Measurements from ENCODE around the gene KIF12.

KIF12 gene

DNA sequence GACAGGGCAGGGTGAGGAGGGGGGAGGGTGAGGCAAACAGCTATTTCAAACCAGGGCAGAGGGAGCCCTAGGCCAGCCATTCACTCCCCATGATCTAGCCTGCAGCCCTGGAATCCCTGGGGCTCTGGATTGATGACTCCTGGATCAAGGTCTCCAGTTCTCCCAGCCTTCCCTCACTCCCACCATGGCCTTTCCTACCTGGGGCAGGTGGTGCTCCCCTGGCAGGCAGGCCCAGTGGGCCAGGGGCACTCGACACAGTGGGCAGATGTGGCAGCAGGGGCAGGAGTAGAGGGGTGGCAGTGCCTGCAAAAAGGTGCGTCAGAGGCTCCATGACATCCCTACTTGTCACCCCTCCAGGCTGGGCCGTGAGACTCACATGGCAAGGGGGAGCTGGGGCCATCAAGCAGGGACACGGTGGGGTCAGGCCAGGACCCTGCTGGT lies 6.0 kb downstream of the KIF12 start:
- Histone ChIP-seq H3K27ac (no peak overlapping the region), H3K4me3 (ENCODE audit: low read depth in 1 of 2, low read length in 1 of 2) (no peak overlapping the region), H3K36me3 (no peaks in the 10 kb centered on the region), H3K27me3 (peaks cover 28% of the 10 kb centered on the region), H3K9me3 (no peaks in the 10 kb centered on the region), H3K4me1 (ENCODE audit: control insufficient read depth in 1 of 2, insufficient read depth in 1 of 2, low read depth in 1 of 2, low read length in 1 of 2) (peaks cover 0 to 3% of the 10 kb centered on the region in 2 experiments)
- TF ChIP-seq, protein P1, sequence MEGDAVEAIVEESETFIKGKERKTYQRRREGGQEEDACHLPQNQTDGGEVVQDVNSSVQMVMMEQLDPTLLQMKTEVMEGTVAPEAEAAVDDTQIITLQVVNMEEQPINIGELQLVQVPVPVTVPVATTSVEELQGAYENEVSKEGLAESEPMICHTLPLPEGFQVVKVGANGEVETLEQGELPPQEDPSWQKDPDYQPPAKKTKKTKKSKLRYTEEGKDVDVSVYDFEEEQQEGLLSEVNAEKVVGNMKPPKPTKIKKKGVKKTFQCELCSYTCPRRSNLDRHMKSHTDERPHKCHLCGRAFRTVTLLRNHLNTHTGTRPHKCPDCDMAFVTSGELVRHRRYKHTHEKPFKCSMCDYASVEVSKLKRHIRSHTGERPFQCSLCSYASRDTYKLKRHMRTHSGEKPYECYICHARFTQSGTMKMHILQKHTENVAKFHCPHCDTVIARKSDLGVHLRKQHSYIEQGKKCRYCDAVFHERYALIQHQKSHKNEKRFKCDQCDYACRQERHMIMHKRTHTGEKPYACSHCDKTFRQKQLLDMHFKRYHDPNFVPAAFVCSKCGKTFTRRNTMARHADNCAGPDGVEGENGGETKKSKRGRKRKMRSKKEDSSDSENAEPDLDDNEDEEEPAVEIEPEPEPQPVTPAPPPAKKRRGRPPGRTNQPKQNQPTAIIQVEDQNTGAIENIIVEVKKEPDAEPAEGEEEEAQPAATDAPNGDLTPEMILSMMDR (IDR thresholded peaks at IDR 0.05) = no peak

DNA sequence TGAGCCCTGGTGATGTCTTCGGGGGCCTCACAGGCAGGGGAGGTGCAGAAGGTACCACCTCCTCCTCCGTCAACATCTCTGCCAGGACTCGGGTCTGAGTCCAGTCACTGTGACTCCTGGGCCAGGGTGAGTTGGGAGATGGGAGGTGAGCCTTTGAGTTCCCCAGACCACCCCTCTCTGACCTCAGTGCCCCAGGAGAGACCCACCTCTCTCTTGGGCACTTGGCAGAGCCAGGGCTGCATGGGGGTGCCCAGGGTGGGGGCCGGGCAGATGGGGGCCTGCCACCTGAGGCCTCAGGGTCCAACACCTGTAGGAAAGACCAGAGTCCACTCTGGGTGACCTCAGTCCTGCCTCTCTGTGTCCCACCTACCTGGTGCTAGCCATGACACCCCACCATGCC lies 6.8 kb downstream of the KIF12 start:
- no peak overlapping the region for H3K4me3 ChIP-seq (ENCODE audit: low read depth in 1 of 2, low read length in 1 of 2)
- H3K36me3 ChIP-seq = no peaks in the 10 kb centered on the region
- H3K27me3 ChIP-seq = peaks cover 21% of the 10 kb centered on the region

DNA sequence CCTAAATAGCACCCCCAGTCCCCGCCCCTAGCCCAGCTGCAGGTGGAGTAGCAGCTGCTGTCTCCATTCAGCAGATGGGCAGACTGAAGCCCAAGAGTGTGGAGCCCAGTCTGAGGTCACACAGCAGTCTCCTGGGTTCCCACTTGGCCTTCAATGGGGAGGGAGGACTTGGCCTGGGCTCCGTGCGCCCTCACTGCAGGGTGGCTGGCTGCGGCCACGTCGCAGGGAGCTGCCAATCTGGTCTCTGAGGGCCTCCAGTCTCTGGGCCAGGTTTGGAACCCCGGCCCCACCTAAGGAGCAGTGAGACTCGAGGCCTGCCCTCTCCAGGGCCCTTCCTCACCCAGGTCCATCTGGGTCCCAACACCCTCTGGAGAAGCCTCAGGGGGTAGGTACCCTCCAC lies 7.4 kb downstream of the KIF12 start:
- H3K4me1 ChIP-seq (ENCODE audit: control insufficient read depth in 1 of 2, insufficient read depth in 1 of 2, low read depth in 1 of 2, low read length in 1 of 2) = no peaks in the 10 kb centered on the region
- no peak overlapping the region for H3K27ac ChIP-seq
- TF ChIP-seq, protein P1 (IDR thresholded peaks at IDR 0.05) = no peak
- H3K4me3 ChIP-seq (ENCODE audit: low read depth in 1 of 2, low read length in 1 of 2) = no peak overlapping the region
- H3K27me3 ChIP-seq = peaks cover 14% of the 10 kb centered on the region
- no peaks in the 10 kb centered on the region for H3K9me3 ChIP-seq
- H3K36me3 ChIP-seq = no peaks in the 10 kb centered on the region

More for the DNA sequence above, 6.8 kb downstream of the KIF12 start:
- H3K27ac ChIP-seq = no peak overlapping the region
- H3K9me3 ChIP-seq = no peaks in the 10 kb centered on the region
- H3K4me1 ChIP-seq (ENCODE audit: control insufficient read depth in 1 of 2, insufficient read depth in 1 of 2, low read depth in 1 of 2, low read length in 1 of 2) = no peaks in the 10 kb centered on the region
- TF ChIP-seq, protein P1 (IDR thresholded peaks at IDR 0.05) = no peak

DNA sequence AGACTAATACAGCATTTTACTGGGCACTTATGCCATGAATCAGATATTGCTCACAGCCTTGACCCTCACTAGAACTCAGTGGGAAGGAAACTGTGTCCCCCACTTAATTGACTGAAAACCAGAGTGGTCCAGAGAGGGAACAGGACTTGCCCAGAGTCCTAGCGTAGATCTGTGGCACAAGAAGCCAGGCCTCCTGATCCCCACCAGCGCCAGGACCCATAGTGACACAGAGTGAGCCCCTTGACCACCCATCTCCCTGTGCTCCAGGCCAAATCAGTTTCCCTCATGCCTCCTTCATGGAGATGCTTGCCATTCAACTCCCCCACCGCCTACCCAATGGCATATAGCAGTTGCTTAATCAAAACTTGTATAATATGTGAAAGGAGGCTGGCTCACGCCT lies 8.3 kb downstream of the KIF12 start:
- TF ChIP-seq, protein P1 (IDR thresholded peaks at IDR 0.05) = no peak

DNA sequence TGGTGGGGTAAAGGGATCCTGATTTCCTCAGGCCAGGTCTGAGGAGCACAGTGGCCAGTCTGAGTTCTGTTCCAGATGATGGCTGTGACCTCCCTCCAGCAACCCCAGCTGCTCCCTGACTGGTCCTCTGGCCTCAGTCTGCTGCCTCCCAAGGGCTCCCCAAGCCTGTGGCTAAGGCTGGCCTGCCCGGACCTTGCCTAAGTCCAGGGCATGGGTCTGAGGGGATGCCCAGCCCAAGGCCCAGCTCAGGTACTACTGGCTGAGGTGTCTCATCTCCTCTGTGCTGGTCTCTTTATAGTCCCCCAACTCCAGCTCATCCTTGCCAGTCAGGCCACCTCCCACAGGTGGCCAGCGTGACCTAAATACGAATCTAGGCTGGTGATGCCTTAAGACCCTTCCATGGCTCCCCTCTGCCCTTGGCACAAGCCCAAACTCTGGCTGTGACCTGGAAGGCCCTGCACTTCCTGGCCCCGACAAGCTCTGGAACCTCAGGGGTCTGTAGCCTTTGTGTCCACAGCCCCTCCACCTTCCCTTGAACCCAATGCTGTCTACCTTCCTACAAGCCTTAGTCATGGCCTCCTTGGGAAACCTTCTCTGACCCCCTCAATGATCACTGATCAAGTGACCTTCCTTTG lies 9.8 kb downstream of the KIF12 start:
- Histone ChIP-seq H3K9me3 (no peaks in the 10 kb centered on the region), H3K27ac (no peak overlapping the region), H3K4me1 (ENCODE audit: control insufficient read depth in 1 of 2, insufficient read depth in 1 of 2, low read depth in 1 of 2, low read length in 1 of 2) (no peaks in the 10 kb centered on the region), H3K27me3 (no peaks in the 10 kb centered on the region), H3K36me3 (no peaks in the 10 kb centered on the region), H3K4me3 (ENCODE audit: low read depth in 1 of 2, low read length in 1 of 2) (no peak overlapping the region)
- TF ChIP-seq, protein P1 (IDR thresholded peaks at IDR 0.05) = no peak

More for the DNA sequence above, 8.3 kb downstream of the KIF12 start:
- no peaks in the 10 kb centered on the region for H3K9me3 ChIP-seq
- no peak overlapping the region for H3K27ac ChIP-seq
- H3K4me3 ChIP-seq (ENCODE audit: low read depth in 1 of 2, low read length in 1 of 2) = no peak overlapping the region
- no peaks in the 10 kb centered on the region for H3K36me3 ChIP-seq
- H3K27me3 ChIP-seq = peaks cover 5% of the 10 kb centered on the region
- no peaks in the 10 kb centered on the region for H3K4me1 ChIP-seq (ENCODE audit: control insufficient read depth in 1 of 2, insufficient read depth in 1 of 2, low read depth in 1 of 2, low read length in 1 of 2)
